ENCODE measurements around the gene ICAM1. TPM values are rescaled to one million over a fixed set of nuclear protein-coding genes. Genes with fewer than 3 reads are reported as not detected.

ICAM1 gene
- total RNA-seq, 4 donors from 2014 or later, result 5.0 to 10.5 (median 7.7) TPM

DNA sequence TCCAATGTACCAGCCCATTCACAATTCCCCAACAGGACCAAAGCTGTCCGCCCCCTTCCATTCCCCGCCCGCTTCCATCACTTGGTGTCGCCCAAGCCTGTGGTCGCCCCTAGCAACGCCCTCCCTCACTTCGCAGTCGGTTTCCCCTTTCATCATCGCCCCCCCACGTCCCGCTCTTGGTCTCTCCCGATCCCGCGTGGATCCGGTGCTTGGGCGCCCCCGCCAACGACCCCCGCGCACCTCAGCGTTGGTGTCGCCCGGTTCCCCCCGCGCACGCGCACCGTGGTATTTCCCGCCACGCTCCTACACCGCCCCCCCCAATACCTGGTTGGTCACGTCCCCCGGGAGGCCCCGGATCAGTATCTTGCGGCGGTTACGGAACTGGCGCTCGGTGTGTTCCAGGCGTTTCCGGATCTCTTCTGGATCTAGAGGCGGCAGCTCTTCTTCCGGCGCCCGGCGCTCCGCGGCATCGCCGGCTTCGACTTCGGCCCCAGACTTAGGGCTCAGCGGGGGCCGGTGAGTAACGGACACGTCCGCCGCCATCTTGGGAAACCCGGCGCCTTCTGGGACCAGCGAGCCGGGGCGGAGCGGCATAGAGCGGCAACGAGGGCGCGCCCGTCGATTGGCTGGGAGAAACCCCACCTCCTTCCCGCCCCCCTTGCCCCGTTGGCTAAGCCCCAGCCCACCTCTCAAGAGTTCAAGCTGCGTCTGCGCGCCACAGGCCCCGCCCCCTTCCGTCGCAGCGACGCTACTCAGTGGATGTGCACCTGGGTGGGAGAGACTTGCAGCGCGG is 62.2 kb downstream of the ICAM1 start, which contains the start of gene RAVER1:
RAVER1 (minus strand) TSS at position 565 of the 793 bp plus-strand sequence; CDS start at position 543, 22 bp downstream.
- TF ChIP-seq CTCF (IDR thresholded peaks at IDR 0.05 in 4 of 5, conservative IDR thresholded peaks at IDR 0.05 in 1 of 5) (no peak), POLR2A (IDR thresholded peaks at IDR 0.05) (peak; percentile 85 to 94)
- DNase-seq (peak; percentile 97), ATAC-seq (peak; percentile 90 to 91)
- Histone ChIP-seq H3K27me3 (no peaks in the 10 kb centered on the region), H3K4me3 (peak within 1 kb of the TSS; percentile 69 to 96 (median 88)), H3K9me3 (no peaks in the 10 kb centered on the region), H3K4me1 (peaks cover 18 to 23% of the 10 kb centered on the region in 2 donors), H3K27ac (peak within 1 kb of the TSS; percentile 90 to 98 (median 95)), H3K36me3 (peaks cover 0 to 25% of the 10 kb centered on the region in 2 donors)
- in situ Hi-C loops (cut with MboI; ENCODE audit: low sequenced_read_pairs in 4 of 4), result no loop called here
- intact Hi-C loops (cut with DNase I; ENCODE audit: low total_unique reads), result loop anchor here (1.0 to 10.0 kb wide), 6 partner anchors 18 to 498 kb away; partner anchors contain the start of genes EIF3G, ICAM1, MRPL4 and P2RY11

DNA sequence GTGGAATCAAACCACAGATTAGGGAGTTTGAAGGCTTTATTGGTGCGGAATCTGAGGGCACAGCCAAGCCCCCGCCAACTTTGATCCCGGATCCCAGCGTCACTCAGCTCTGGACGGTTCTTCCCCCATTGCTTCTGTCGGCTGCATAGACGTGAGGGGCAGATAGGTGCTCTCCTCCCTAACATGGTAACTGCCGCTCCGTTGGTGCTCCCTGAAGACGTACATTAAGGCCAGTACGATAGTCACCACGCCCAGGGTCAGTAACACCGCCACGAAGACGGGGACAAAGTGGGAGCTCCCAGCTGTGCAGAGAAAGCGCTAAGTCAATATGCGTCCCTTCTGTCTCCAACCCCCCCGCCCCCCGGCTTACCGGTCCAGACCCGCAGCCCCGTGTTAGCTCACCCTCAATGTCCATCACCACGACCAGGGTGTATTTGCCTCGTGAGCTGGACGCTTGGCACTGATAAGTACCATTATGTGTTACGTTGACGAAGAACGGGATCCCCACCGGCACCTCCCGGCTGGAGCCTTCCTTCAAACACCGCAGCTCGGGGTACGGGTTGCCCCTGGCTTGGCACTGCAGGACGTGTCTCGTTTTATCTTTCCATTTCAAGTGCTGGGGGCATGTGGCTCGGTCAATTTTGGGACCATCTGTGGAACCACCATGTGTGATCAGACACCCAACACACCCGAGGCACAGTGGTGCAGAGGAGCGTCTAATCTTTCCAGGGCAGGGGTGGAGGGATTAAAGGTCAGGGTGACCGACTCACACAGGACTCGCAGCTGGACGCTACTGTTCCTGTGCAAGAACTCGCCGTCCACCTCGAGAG is 63.1 kb downstream of the ICAM1 start:
- Histone ChIP-seq H3K36me3 (peaks cover 0 to 17% of the 10 kb centered on the region in 2 donors), H3K9me3 (no peaks in the 10 kb centered on the region), H3K4me1 (peaks cover 18 to 23% of the 10 kb centered on the region in 2 donors), H3K27ac (peak overlapping the region; percentile 90 to 98 (median 95)), H3K4me3 (peak overlapping the region; percentile 69 to 96 (median 88)), H3K27me3 (no peaks in the 10 kb centered on the region)
- no peak for TF ChIP-seq CTCF (IDR thresholded peaks at IDR 0.05 in 4 of 5, conservative IDR thresholded peaks at IDR 0.05 in 1 of 5)
- TF ChIP-seq POLR2A (IDR thresholded peaks at IDR 0.05), result no peak
- peak in 1 of 2 donors; percentile 4 for ATAC-seq
- in situ Hi-C loops (cut with MboI; ENCODE audit: low sequenced_read_pairs in 4 of 4) (no loop called here), intact Hi-C loops (cut with DNase I; ENCODE audit: low total_unique reads) (loop anchor here (1.0 to 10.0 kb wide), 6 partner anchors 19 to 499 kb away; partner anchors contain the start of genes EIF3G, ICAM1, MRPL4 and P2RY11)
- DNase-seq, result no peak

DNA sequence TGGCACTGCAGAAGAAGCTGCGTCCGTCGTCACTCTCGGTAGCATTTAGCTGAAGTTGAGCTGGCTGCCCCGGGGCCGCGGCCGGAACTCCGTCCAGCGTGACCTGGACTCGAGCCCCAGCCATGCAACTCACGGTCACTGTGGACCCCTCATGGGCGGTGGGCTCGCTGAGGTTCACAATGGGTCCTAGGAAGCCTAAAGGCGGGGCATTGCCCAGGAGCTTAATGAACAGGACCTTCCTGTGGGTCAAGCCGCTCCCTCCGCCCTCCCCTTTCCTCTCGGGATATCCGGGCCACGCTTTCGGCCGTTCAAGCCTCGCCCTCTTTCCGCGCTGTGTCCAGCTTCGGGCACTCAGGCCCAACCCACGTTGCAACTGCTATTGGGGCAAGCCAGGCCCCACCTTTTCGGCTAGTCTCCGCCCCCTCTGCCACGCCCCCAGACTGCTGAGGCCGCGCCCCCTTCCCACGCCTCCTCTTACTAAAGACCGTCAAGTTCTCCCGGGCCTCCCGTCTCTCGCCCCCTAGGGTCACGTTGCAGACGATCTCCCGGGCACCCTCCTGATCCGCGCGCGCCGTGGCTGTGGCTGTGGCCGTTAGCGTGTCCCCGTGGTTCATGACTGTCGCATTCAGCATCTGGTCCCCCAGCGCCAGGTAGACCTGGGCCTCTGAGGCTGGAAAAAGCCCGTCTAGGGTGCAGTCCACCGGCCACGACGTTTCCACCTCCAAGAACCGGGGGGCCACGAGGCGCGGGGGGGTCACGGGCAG is 63.9 kb downstream of the ICAM1 start:
- ATAC-seq, result peak; percentile 83 to 87
- intact Hi-C loops (cut with DNase I; ENCODE audit: low total_unique reads), result loop anchor here (5.0 to 10.0 kb wide), 3 partner anchors 62 to 500 kb away; partner anchors contain the start of genes EIF3G, ICAM1, P2RY11 and PIN1
- in situ Hi-C loops (cut with MboI; ENCODE audit: low sequenced_read_pairs in 4 of 4), result no loop called here
- no peaks in the 10 kb centered on the region for H3K9me3 ChIP-seq
- TF ChIP-seq CTCF (IDR thresholded peaks at IDR 0.05 in 4 of 5, conservative IDR thresholded peaks at IDR 0.05 in 1 of 5), result peak in 1 of 5 experiments; percentile 19
- peak; percentile 65 for TF ChIP-seq POLR2A (IDR thresholded peaks at IDR 0.05)
- no peaks in the 10 kb centered on the region for H3K27me3 ChIP-seq
- H3K27ac ChIP-seq, result peak overlapping the region; percentile 90 to 98 (median 95)
- peak overlapping the region; percentile 69 to 96 (median 88) for H3K4me3 ChIP-seq
- H3K36me3 ChIP-seq, result peaks cover 0 to 9% of the 10 kb centered on the region in 2 donors
- DNase-seq, result peak; percentile 93 to 94
- H3K4me1 ChIP-seq, result peaks cover 18 to 23% of the 10 kb centered on the region in 2 donors
